ENCODE data around the gene CHST7.

CHST7 gene

GRCh38 chrX:46571423-46572339, 1.9 kb upstream of the CHST7 start:
- Histone ChIP-seq H3K27me3 (ENCODE audit: low read depth, low read length) (peaks cover 6% of the 10 kb centered on the region; the same call in 1 of the 2 replicates), H3K36me3 (replicated peaks; ENCODE audit: low read depth, low read length) (no peaks in the 10 kb centered on the region), H4K20me1 (ENCODE audit: insufficient read depth, low read length) (peaks cover 7% of the 10 kb centered on the region; the same call in 1 of the 2 replicates), H3K9me3 (ENCODE audit: insufficient read depth, low read length) (no peaks in the 10 kb centered on the region), H3K4me3 (ENCODE audit: low read length) (peak overlapping the region; percentile 91), H3K27ac (ENCODE audit: low read length) (peak overlapping the region; percentile 99), H3K79me2 (ENCODE audit: low read length) (no peaks in the 10 kb centered on the region), H3K9ac (ENCODE audit: low read length) (peak overlapping the region; percentile 68), H3K4me2 (ENCODE audit: low read length) (peak overlapping the region; percentile 99), H3K4me1 (ENCODE audit: low read length) (peaks cover 41% of the 10 kb centered on the region), H2AFZ (ENCODE audit: low read depth, low read length) (no peak overlapping the region)
- TF ChIP-seq CTCF (IDR thresholded peaks at IDR 0.05; ENCODE audit: low read depth, low read length) (no peak), EZH2phosphoT487 (IDR thresholded peaks at IDR 0.05; ENCODE audit: low read depth) (no peak)

- Histone ChIP-seq H3K4me3 (ENCODE audit: low read length) (peak overlapping the region; percentile 91), H3K9ac (ENCODE audit: low read length) (peak overlapping the region; percentile 77), H3K4me2 (ENCODE audit: low read length) (peak overlapping the region; percentile 99)
These were observed 1.1 kb upstream of the CHST7 start for GRCh38 chrX:46572340-46572936.

GRCh38 chrX:46573892-46574773, 568 bp downstream of the CHST7 start:
- Histone ChIP-seq H3K36me3 (replicated peaks; ENCODE audit: low read depth, low read length) (peaks cover 5% of the 10 kb centered on the region), H2AFZ (ENCODE audit: low read depth, low read length) (peak overlapping the region; percentile 85), H4K20me1 (ENCODE audit: insufficient read depth, low read length) (peaks cover 9% of the 10 kb centered on the region; the same call in 1 of the 2 replicates), H3K9ac (ENCODE audit: low read length) (peak overlapping the region; percentile 77), H3K4me2 (ENCODE audit: low read length) (peak overlapping the region; percentile 99), H3K4me1 (ENCODE audit: low read length) (peaks cover 41% of the 10 kb centered on the region), H3K27ac (ENCODE audit: low read length) (peak overlapping the region; percentile 99), H3K4me3 (ENCODE audit: low read length) (peak overlapping the region; percentile 91), H3K9me3 (ENCODE audit: insufficient read depth, low read length) (no peaks in the 10 kb centered on the region), H3K27me3 (ENCODE audit: low read depth, low read length) (peaks cover 6% of the 10 kb centered on the region; the same call in 1 of the 2 replicates), H3K79me2 (ENCODE audit: low read length) (no peaks in the 10 kb centered on the region)
- 0 out of 2 replicates have a peak, but pooled peaks have one; percentile 10 for TF ChIP-seq CTCF (IDR thresholded peaks at IDR 0.05; ENCODE audit: low read depth, low read length)
- TF ChIP-seq EZH2phosphoT487 (IDR thresholded peaks at IDR 0.05; ENCODE audit: low read depth) = no peak

More at GRCh38 chrX:46572340-46572936, 1.1 kb upstream of the CHST7 start:
- Histone ChIP-seq H2AFZ (ENCODE audit: low read depth, low read length) (no peak overlapping the region), H4K20me1 (ENCODE audit: insufficient read depth, low read length) (peaks cover 9% of the 10 kb centered on the region; the same call in 1 of the 2 replicates), H3K27me3 (ENCODE audit: low read depth, low read length) (peaks cover 6% of the 10 kb centered on the region; the same call in 1 of the 2 replicates), H3K9me3 (ENCODE audit: insufficient read depth, low read length) (no peaks in the 10 kb centered on the region), H3K4me1 (ENCODE audit: low read length) (peaks cover 41% of the 10 kb centered on the region), H3K79me2 (ENCODE audit: low read length) (no peaks in the 10 kb centered on the region), H3K36me3 (replicated peaks; ENCODE audit: low read depth, low read length) (peaks cover 4% of the 10 kb centered on the region), H3K27ac (ENCODE audit: low read length) (peak overlapping the region; percentile 99)
- TF ChIP-seq EZH2phosphoT487 (IDR thresholded peaks at IDR 0.05; ENCODE audit: low read depth) (no peak), CTCF (IDR thresholded peaks at IDR 0.05; ENCODE audit: low read depth, low read length) (peak; percentile 19; the same call in 1 of the 2 replicates)
